Measurements from ENCODE around the gene TMEM171. TPM values are rescaled to one million over a fixed set of nuclear protein-coding genes. Genes with fewer than 3 reads are reported as not detected.

Gene TMEM171
- total RNA-seq, 2 donors from 2014 or later = 0.57 to 0.73 TPM

DNA sequence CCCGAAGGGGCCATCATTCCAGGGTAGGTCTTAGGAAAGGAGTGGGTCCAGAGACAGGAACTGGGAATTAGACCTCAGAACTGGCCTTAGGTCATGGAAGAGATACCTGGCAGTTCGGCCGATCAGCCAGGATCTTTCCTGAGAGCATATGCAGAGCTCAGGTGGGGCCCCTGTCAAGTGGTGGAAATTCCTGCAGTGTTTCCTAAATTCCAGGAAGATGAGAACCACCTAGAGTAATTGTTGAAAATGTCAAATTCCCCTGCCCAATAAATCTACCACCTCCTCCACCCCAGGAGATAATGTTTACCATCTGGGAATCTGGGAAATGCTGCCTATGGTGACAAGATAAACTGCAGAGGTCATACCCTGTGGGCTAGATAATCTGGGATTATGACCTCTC is 14.6 kb downstream of the TMEM171 start:
- no peak for DNase-seq
- Histone ChIP-seq H3K27ac (ENCODE audit: low read depth, low read length) (no peak overlapping the region), H3K4me3 (ENCODE audit: low read length) (no peak overlapping the region), H3K36me3 (ENCODE audit: control insufficient read depth, insufficient read depth, low read length) (no peaks in the 10 kb centered on the region), H3K9ac (ENCODE audit: extremely low read depth, low read length, poor library complexity, severe bottlenecking) (no peak overlapping the region), H3K27me3 (ENCODE audit: control insufficient read depth, insufficient read depth, low read length, poor library complexity, severe bottlenecking) (no peaks in the 10 kb centered on the region), H3K9me3 (ENCODE audit: control insufficient read depth, low read length) (no peaks in the 10 kb centered on the region), H3K4me1 (ENCODE audit: control insufficient read depth, insufficient read depth, low read length) (no peaks in the 10 kb centered on the region)
- Mint-ChIP-seq H3K9me3 (no peaks in the 10 kb centered on the region), H3K27me3 (ENCODE audit: insufficient read depth) (peaks cover under 1% of the 10 kb centered on the region), H3K36me3 (ENCODE audit: low read depth) (no peaks in the 10 kb centered on the region), H3K4me1 (peaks cover 27% of the 10 kb centered on the region), H3K27ac (peak overlapping the region; percentile 41), H3K4me3 (no peak overlapping the region)
- TF ChIP-seq CTCF (conservative IDR thresholded peaks at IDR 0.05) = no peak
- 88 to 91% methylated on average over 3 of the region's 3 CpGs for WGBS, 2 experiments (ENCODE audit: insufficient coverage in 1 of 2, insufficient read length in 1 of 2)

DNA sequence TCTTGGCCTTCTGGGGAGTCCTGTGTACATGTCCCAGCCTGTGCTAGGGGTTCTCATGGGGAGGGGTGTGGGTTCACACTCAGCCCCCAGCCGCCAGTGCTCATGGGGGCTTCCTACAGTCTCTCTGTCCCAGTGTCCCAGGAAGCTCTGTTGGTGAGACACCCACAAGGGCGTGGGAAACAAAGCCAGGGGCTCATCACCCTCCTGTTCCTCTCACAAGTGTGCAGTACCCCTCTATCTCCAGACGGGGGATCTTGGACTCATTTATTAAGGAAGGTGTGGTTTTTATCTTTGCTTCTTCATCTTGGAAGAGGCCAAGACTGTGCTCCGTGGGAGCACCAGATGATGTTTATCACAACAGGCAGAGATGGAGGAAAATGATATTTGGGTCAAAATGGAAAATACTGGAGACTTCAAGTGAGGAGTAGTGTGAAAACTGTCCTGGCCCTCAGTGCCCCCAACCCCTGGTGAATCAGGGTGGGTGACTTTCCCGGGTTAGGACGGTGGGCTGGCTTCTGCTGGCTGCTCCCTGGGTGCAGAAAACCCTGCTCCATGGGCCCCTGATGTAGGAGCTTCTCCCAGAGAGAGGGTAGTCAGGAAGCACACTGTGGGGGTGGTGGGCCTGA is 15.2 kb downstream of the TMEM171 start:
- peaks cover 24% of the 10 kb centered on the region for H3K4me1 Mint-ChIP-seq

DNA sequence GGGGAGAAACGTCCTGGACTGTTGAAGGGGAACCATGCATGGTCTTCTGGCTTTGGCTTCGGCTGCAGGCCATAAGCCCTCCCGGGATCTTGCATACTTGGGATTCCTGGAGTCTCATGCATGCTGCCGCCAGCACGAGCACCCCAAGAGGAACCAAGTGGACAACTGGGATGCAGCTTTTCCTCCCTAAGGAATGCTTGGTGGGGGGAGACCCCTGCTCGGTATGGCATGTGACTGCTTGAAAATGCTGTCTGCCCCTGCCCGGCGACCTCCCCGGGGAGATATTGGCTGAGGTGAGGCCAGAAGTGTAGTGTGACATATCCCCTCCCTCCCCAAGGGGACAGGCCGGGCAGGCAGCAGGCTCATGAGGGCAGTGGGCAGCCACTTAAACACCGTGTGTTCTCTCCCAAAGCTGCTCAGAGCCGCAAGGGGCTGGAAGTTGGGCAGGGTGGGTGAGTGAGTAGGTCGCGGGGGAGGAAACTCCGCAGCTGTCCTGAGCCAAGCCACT is 15.7 kb downstream of the TMEM171 start:
- no peaks in the 10 kb centered on the region for H3K36me3 ChIP-seq (ENCODE audit: control insufficient read depth, insufficient read depth, low read length)
- Mint-ChIP-seq H3K27me3 (ENCODE audit: insufficient read depth) (no peaks in the 10 kb centered on the region), H3K4me1 (peaks cover 19% of the 10 kb centered on the region), H3K36me3 (ENCODE audit: low read depth) (no peaks in the 10 kb centered on the region), H3K9me3 (no peaks in the 10 kb centered on the region), H3K4me3 (no peak overlapping the region), H3K27ac (no peak overlapping the region)
- H3K9ac ChIP-seq (ENCODE audit: extremely low read depth, low read length, poor library complexity, severe bottlenecking) = no peak overlapping the region
- no peaks in the 10 kb centered on the region for H3K27me3 ChIP-seq (ENCODE audit: control insufficient read depth, insufficient read depth, low read length, poor library complexity, severe bottlenecking)
- WGBS, 2 experiments (ENCODE audit: insufficient coverage in 1 of 2, insufficient read length in 1 of 2) = 72 to 84% methylated on average over 4 to 15 of the region's 15 CpGs
- no peak for TF ChIP-seq CTCF (conservative IDR thresholded peaks at IDR 0.05)
- no peak overlapping the region for H3K27ac ChIP-seq (ENCODE audit: low read depth, low read length)
- no peaks in the 10 kb centered on the region for H3K9me3 ChIP-seq (ENCODE audit: control insufficient read depth, low read length)
- peak; percentile 75 for DNase-seq
- no peaks in the 10 kb centered on the region for H3K4me1 ChIP-seq (ENCODE audit: control insufficient read depth, insufficient read depth, low read length)
- H3K4me3 ChIP-seq (ENCODE audit: low read length) = no peak overlapping the region

More for the DNA sequence above, 15.2 kb downstream of the TMEM171 start:
- Mint-ChIP-seq H3K36me3 (ENCODE audit: low read depth) (no peaks in the 10 kb centered on the region), H3K4me3 (no peak overlapping the region), H3K9me3 (no peaks in the 10 kb centered on the region), H3K27me3 (ENCODE audit: insufficient read depth) (no peaks in the 10 kb centered on the region), H3K27ac (peak overlapping the region; percentile 41)
- TF ChIP-seq CTCF (conservative IDR thresholded peaks at IDR 0.05) = peak; percentile 64
- no peaks in the 10 kb centered on the region for H3K27me3 ChIP-seq (ENCODE audit: control insufficient read depth, insufficient read depth, low read length, poor library complexity, severe bottlenecking)
- WGBS, 2 experiments (ENCODE audit: insufficient coverage in 1 of 2, insufficient read length in 1 of 2) = 88 to 91% methylated on average over 1 to 6 of the region's 6 CpGs
- no peaks in the 10 kb centered on the region for H3K9me3 ChIP-seq (ENCODE audit: control insufficient read depth, low read length)
- no peaks in the 10 kb centered on the region for H3K4me1 ChIP-seq (ENCODE audit: control insufficient read depth, insufficient read depth, low read length)
- H3K27ac ChIP-seq (ENCODE audit: low read depth, low read length) = no peak overlapping the region
- H3K36me3 ChIP-seq (ENCODE audit: control insufficient read depth, insufficient read depth, low read length) = no peaks in the 10 kb centered on the region
- peak; percentile 77 for DNase-seq
- H3K9ac ChIP-seq (ENCODE audit: extremely low read depth, low read length, poor library complexity, severe bottlenecking) = no peak overlapping the region
- no peak overlapping the region for H3K4me3 ChIP-seq (ENCODE audit: low read length)

Measured in endodermal cell (in vitro differentiated cells).